ENCODE data around the gene TAF11L14. TPM values are rescaled to one million over a fixed set of nuclear protein-coding genes. Genes with fewer than 3 reads are reported as not detected.

TAF11L14 gene
- total and polyA plus RNA-seq, 2 donors (not counting 1 experiment from before 2014, with no cell fraction given) = not detected

DNA sequence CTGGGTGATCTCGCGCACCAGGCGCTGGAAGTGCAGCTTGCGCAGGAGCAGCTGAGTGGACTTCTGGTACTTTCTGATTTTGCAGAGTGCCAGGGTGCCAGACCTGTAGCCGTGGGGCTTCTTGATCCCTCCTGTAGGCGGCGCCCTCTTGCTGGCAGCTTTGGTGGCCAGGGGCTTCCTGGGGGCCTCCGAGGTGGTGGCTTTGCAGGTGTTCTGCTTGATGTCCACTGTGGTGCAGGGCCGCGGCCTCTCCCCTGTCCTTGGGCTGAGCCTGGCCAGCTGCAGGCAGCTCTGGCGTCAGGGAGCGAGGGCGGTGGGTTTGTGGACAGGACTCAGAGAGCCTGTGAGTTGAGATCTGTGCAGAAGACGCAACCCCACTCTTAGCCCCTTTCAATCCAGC lies 36.1 kb downstream of the TAF11L14 start:
- Histone ChIP-seq H3K27ac (ENCODE audit: low read length in 2 of 2) (no peak overlapping the region), H3K27me3 (replicated peaks in 1 of 4; ENCODE audit: control extremely low read depth in 1 of 4, control insufficient read depth in 3 of 4, insufficient read depth in 4 of 4, low read length in 3 of 4) (no peaks in the 10 kb centered on the region), H3K9ac (ENCODE audit: low read length) (no peak overlapping the region), H3K79me2 (ENCODE audit: control insufficient read depth, insufficient read depth, low read length) (no peaks in the 10 kb centered on the region), H3K9me3 (ENCODE audit: control extremely low read depth in 1 of 3, control insufficient read depth in 2 of 3, insufficient read depth in 1 of 3, low read length in 2 of 3) (peaks cover 2 to 19% (median 13%) of the 10 kb centered on the region in 3 donors), H3K4me3 (ENCODE audit: control extremely low read depth in 1 of 5, extremely low read depth in 1 of 5, insufficient read depth in 1 of 5, low read depth in 2 of 5, low read length in 4 of 5) (no peak overlapping the region), H3K36me3 (replicated peaks in 1 of 2; ENCODE audit: control extremely low read depth in 1 of 2, control insufficient read depth in 1 of 2, extremely low read depth in 1 of 2, insufficient read depth in 2 of 2, low read length in 1 of 2) (no peaks in the 10 kb centered on the region), H2AFZ (ENCODE audit: insufficient read depth, low read depth, low read length, poor library complexity, severe bottlenecking) (no peak overlapping the region), H4K20me1 (ENCODE audit: control insufficient read depth, insufficient read depth, low read length, poor library complexity, severe bottlenecking) (no peaks in the 10 kb centered on the region), H3K4me1 (ENCODE audit: control insufficient read depth in 2 of 2, insufficient read depth in 2 of 2, low read length in 2 of 2) (peaks cover 11 to 16% of the 10 kb centered on the region in 2 donors), H3K4me2 (replicated peaks; ENCODE audit: low read depth, low read length, poor library complexity, severe bottlenecking) (no peak overlapping the region)
- no peak for ATAC-seq (ENCODE audit: low read depth)
- Mint-ChIP-seq H3K27me3 (no peaks in the 10 kb centered on the region), H3K27ac (no peak overlapping the region), H3K9me3 (ENCODE audit: insufficient read depth) (peaks cover 8% of the 10 kb centered on the region), H3K4me1 (peaks cover 19% of the 10 kb centered on the region), H3K4me3 (no peak overlapping the region)
- 98% methylated on average over 13 of the region's 14 CpGs for WGBS (ENCODE audit: insufficient coverage)
- TF ChIP-seq EZH2 (IDR thresholded peaks at IDR 0.05; ENCODE audit: borderline replicate concordance, insufficient read depth, low read depth, low read length, poor library complexity, severe bottlenecking) = no peak
- TF ChIP-seq, protein P1, sequence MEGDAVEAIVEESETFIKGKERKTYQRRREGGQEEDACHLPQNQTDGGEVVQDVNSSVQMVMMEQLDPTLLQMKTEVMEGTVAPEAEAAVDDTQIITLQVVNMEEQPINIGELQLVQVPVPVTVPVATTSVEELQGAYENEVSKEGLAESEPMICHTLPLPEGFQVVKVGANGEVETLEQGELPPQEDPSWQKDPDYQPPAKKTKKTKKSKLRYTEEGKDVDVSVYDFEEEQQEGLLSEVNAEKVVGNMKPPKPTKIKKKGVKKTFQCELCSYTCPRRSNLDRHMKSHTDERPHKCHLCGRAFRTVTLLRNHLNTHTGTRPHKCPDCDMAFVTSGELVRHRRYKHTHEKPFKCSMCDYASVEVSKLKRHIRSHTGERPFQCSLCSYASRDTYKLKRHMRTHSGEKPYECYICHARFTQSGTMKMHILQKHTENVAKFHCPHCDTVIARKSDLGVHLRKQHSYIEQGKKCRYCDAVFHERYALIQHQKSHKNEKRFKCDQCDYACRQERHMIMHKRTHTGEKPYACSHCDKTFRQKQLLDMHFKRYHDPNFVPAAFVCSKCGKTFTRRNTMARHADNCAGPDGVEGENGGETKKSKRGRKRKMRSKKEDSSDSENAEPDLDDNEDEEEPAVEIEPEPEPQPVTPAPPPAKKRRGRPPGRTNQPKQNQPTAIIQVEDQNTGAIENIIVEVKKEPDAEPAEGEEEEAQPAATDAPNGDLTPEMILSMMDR (IDR thresholded peaks at IDR 0.05) = no peak
- ChIA-PET POLR2A (no interaction called here), CTCF (no interaction called here)
- DNase-seq = no peak
- intact Hi-C loops (cut with micrococcal nuclease) = no loop called here

DNA sequence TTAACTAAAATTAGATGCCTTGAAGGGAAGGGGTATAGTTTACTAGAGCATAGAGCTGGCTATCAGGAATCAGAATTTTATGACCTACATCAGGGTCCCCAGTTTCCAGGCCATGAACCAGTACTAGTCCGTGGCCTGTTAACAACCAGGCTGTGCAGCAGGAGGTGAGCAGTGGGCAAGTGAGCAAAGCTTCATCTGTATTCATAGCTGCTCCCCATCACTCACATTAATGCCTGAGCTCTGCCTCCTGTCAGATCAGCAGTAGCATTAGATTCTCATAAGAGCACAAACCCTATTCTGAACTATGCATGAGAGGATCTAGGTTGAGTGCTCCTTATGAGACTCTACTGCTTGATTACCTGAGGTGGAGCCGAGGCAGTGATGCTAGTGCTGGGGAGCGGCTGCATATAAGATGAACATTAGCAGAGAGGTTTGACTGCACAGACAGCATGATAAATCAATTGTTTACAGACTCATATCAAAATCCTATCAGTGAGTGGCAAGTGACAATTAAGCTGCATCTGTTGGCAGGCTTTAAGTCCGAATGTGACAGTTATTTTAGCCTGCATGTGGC lies 44.6 kb downstream of the TAF11L14 start:
- ChIA-PET CTCF (no interaction called here), POLR2A (no interaction called here)
- Histone ChIP-seq H3K27me3 (replicated peaks in 1 of 4; ENCODE audit: control extremely low read depth in 1 of 4, control insufficient read depth in 3 of 4, insufficient read depth in 4 of 4, low read length in 3 of 4) (no peaks in the 10 kb centered on the region), H3K4me3 (ENCODE audit: control extremely low read depth in 1 of 5, extremely low read depth in 1 of 5, insufficient read depth in 1 of 5, low read depth in 2 of 5, low read length in 4 of 5) (no peak overlapping the region), H3K79me2 (ENCODE audit: control insufficient read depth, insufficient read depth, low read length) (no peaks in the 10 kb centered on the region), H4K20me1 (ENCODE audit: control insufficient read depth, insufficient read depth, low read length, poor library complexity, severe bottlenecking) (no peaks in the 10 kb centered on the region), H2AFZ (ENCODE audit: insufficient read depth, low read depth, low read length, poor library complexity, severe bottlenecking) (no peak overlapping the region), H3K4me1 (ENCODE audit: control insufficient read depth in 2 of 2, insufficient read depth in 2 of 2, low read length in 2 of 2) (no peaks in the 10 kb centered on the region), H3K9me3 (ENCODE audit: control extremely low read depth in 1 of 3, control insufficient read depth in 2 of 3, insufficient read depth in 1 of 3, low read length in 2 of 3) (no peaks in the 10 kb centered on the region), H3K9ac (ENCODE audit: low read length) (no peak overlapping the region), H3K36me3 (replicated peaks in 1 of 2; ENCODE audit: control extremely low read depth in 1 of 2, control insufficient read depth in 1 of 2, extremely low read depth in 1 of 2, insufficient read depth in 2 of 2, low read length in 1 of 2) (no peaks in the 10 kb centered on the region), H3K27ac (ENCODE audit: low read length in 2 of 2) (no peak overlapping the region), H3K4me2 (replicated peaks; ENCODE audit: low read depth, low read length, poor library complexity, severe bottlenecking) (no peak overlapping the region)
- 92% methylated on average over 4 of the region's 4 CpGs for WGBS (ENCODE audit: insufficient coverage)
- Mint-ChIP-seq H3K9me3 (ENCODE audit: insufficient read depth) (no peaks in the 10 kb centered on the region), H3K4me3 (no peak overlapping the region), H3K27me3 (peaks cover 4% of the 10 kb centered on the region), H3K27ac (no peak overlapping the region), H3K4me1 (no peaks in the 10 kb centered on the region)
- ATAC-seq (ENCODE audit: low read depth) (no peak), DNase-seq (no peak)
- intact Hi-C loops (cut with micrococcal nuclease) = no loop called here
- TF ChIP-seq, protein P1 (IDR thresholded peaks at IDR 0.05) = no peak
- TF ChIP-seq EZH2 (IDR thresholded peaks at IDR 0.05; ENCODE audit: borderline replicate concordance, insufficient read depth, low read depth, low read length, poor library complexity, severe bottlenecking) = no peak

Measured in B cell (primary cell).